GM12878 (cell line): Measurements from ENCODE around the gene RFWD3.

Source experiments
- BHLHE40 ChIP-seq, 2 experiments: fragments of 450-650 bp in 1 of 2; IDR thresholded peaks; 2 replicates each; pipeline ENCODE4 v1.6.1; 2011 to 2017; ENCODE audit warnings: low read depth in 2 of 2, borderline replicate concordance in 1 of 2, improper control_type of control experiment in 1 of 2, low read length in 1 of 2, mild to moderate bottlenecking in 1 of 2
- CTCF ChIP-seq, 3 experiments: IDR thresholded peaks in 2 of 3; conservative IDR thresholded peaks in 1 of 3; 2 replicates each; pipeline ENCODE4 v1.5.1; 2011; ENCODE audit warnings: low read depth in 3 of 3, low read length in 3 of 3, mild to moderate bottlenecking in 3 of 3, control low read depth in 2 of 3, moderate library complexity in 2 of 3, inconsistent platforms in 1 of 3, mixed read lengths in 1 of 3; ENCODE audit not compliant: control insufficient read depth in 2 of 3, insufficient read depth in 1 of 3; ENCODE audit errors: extremely low read depth in 1 of 3
- HDGF ChIP-seq: fragments of 450-650 bp; IDR thresholded peaks from 2 replicates; pipeline ENCODE4 v1.6.1; 2016; ENCODE audit warnings: antibody characterized with exemption
- JUND ChIP-seq: IDR thresholded peaks from 2 replicates; pipeline ENCODE4 v1.6.1; 2012; ENCODE audit warnings: low read depth, mild to moderate bottlenecking, low read length, improper control_type of control experiment, moderate library complexity
- PBX3 ChIP-seq: IDR thresholded peaks from 2 replicates; pipeline ENCODE4 v1.6.1; 2011; ENCODE audit warnings: mild to moderate bottlenecking, low read depth, low read length, moderate library complexity; ENCODE audit not compliant: insufficient replicate concordance
- POLR2A ChIP-seq: IDR thresholded peaks from 2 replicates; pipeline ENCODE4 v1.6.1; 2011; ENCODE audit warnings: low read depth, mild to moderate bottlenecking, low read length
- SIN3A ChIP-seq: IDR thresholded peaks from 2 replicates; pipeline ENCODE4 v1.6.1; 2012; ENCODE audit warnings: low read depth, low read length, improper control_type of control experiment
- TCF7 ChIP-seq: IDR thresholded peaks from 2 replicates; pipeline ENCODE4 v1.6.1; 2014; ENCODE audit warnings: antibody characterized with exemption, borderline replicate concordance
- ZNF274 ChIP-seq: IDR thresholded peaks from one replicate; pipeline ENCODE4 v1.8.0; 2011; ENCODE audit not compliant: insufficient read length, insufficient read depth

- TF ChIP-seq TCF7: no peak
- TF ChIP-seq CTCF (IDR thresholded peaks at IDR 0.05 in 2 of 3, conservative IDR thresholded peaks at IDR 0.05 in 1 of 3; ENCODE audit: control insufficient read depth in 2 of 3, extremely low read depth in 1 of 3, insufficient read depth in 1 of 3, low read depth in 3 of 3, low read length in 3 of 3): no peak
- no peak for TF ChIP-seq ZNF274
- TF ChIP-seq BHLHE40 (IDR thresholded peaks at IDR 0.05; ENCODE audit: borderline replicate concordance in 1 of 2, low read depth in 2 of 2, low read length in 1 of 2): no peak
- no peak for TF ChIP-seq PBX3
- TF ChIP-seq POLR2A: no peak
- TF ChIP-seq SIN3A: no peak
- TF ChIP-seq JUND: no peak
- TF ChIP-seq HDGF: no peak
Measured at GRCh38 chr16:74680681-74681080, 14.0 kb upstream of the RFWD3 start.
